Muscle layer of duodenum (tissue), 2 donors: ENCODE data around the gene DLGAP5.

Source experiments
- H3K27ac ChIP-seq: one replicate; pipeline ENCODE4 v1.7.0; 2013; ENCODE audit warnings: mild to moderate bottlenecking, low read length
- H3K27me3 ChIP-seq: one replicate; pipeline ENCODE4 v1.7.0; 2013; ENCODE audit warnings: low read depth, mild to moderate bottlenecking, control low read depth, low read length
- H3K36me3 ChIP-seq, 2 donors: one replicate each; pipeline ENCODE4 v1.7.0; 2013; ENCODE audit warnings: low read length in 2 of 2, control low read depth in 1 of 2, mild to moderate bottlenecking in 1 of 2; ENCODE audit not compliant: insufficient read depth in 2 of 2, control insufficient read depth in 1 of 2
- H3K4me1 ChIP-seq, 2 donors: one replicate each; pipeline ENCODE4 v1.7.0; 2013; ENCODE audit warnings: low read length in 2 of 2, mild to moderate bottlenecking in 2 of 2, control low read depth in 1 of 2, moderate library complexity in 1 of 2; ENCODE audit not compliant: insufficient read depth in 2 of 2, control insufficient read depth in 1 of 2
- H3K4me3 ChIP-seq, 2 donors: one replicate each; pipeline ENCODE4 v1.7.0; 2013; ENCODE audit warnings: low read length in 2 of 2, low read depth in 1 of 2, mild to moderate bottlenecking in 1 of 2
- H3K9me3 ChIP-seq, 2 donors: one replicate each; pipeline ENCODE4 v1.7.0; 2013; ENCODE audit warnings: low read length in 2 of 2, control low read depth in 1 of 2, mild to moderate bottlenecking in 1 of 2; ENCODE audit not compliant: control insufficient read depth in 1 of 2
- donor health status: healthy.

Gene DLGAP5

GRCh38 chr14:55120571-55121495 is 70.6 kb downstream of the DLGAP5 start:
- Histone ChIP-seq H3K27ac (no peak overlapping the region), H3K4me1 (peaks cover 10 to 20% of the 10 kb centered on the region in 2 donors), H3K9me3 (no peaks in the 10 kb centered on the region), H3K4me3 (no peak overlapping the region), H3K27me3 (no peaks in the 10 kb centered on the region), H3K36me3 (no peaks in the 10 kb centered on the region)

GRCh38 chr14:55118761-55119160 is 72.6 kb downstream of the DLGAP5 start:
- Histone ChIP-seq H3K9me3 (no peaks in the 10 kb centered on the region), H3K27ac (peak overlapping the region; percentile 54), H3K4me3 (no peak overlapping the region), H3K4me1 (peaks cover 10 to 16% of the 10 kb centered on the region in 2 donors), H3K36me3 (no peaks in the 10 kb centered on the region), H3K27me3 (no peaks in the 10 kb centered on the region)

- Histone ChIP-seq H3K27ac (peak overlapping the region; percentile 54), H3K9me3 (no peaks in the 10 kb centered on the region), H3K36me3 (no peaks in the 10 kb centered on the region), H3K4me1 (peaks cover 7 to 13% of the 10 kb centered on the region in 2 donors), H3K27me3 (no peaks in the 10 kb centered on the region), H3K4me3 (no peak overlapping the region)
Measured at GRCh38 chr14:55117803-55118441, 73.5 kb downstream of the DLGAP5 start.

GRCh38 chr14:55116246-55117030 is 74.9 kb downstream of the DLGAP5 start:
- H3K36me3 ChIP-seq = no peaks in the 10 kb centered on the region
- H3K27me3 ChIP-seq = no peaks in the 10 kb centered on the region
- H3K9me3 ChIP-seq = no peaks in the 10 kb centered on the region
- H3K27ac ChIP-seq = peak overlapping the region; percentile 24
- peaks cover 0 to 11% of the 10 kb centered on the region in 2 donors for H3K4me1 ChIP-seq
- no peak overlapping the region for H3K4me3 ChIP-seq

GRCh38 chr14:55115861-55116245 is 75.5 kb downstream of the DLGAP5 start:
- H3K36me3 ChIP-seq = no peaks in the 10 kb centered on the region
- H3K9me3 ChIP-seq = no peaks in the 10 kb centered on the region
- peaks cover 0 to 11% of the 10 kb centered on the region in 2 donors for H3K4me1 ChIP-seq
- no peak overlapping the region for H3K4me3 ChIP-seq
- no peaks in the 10 kb centered on the region for H3K27me3 ChIP-seq
- peak overlapping the region; percentile 24 for H3K27ac ChIP-seq

GRCh38 chr14:55115460-55115859 is 75.9 kb downstream of the DLGAP5 start:
- Histone ChIP-seq H3K27ac (no peak overlapping the region), H3K4me3 (no peak overlapping the region), H3K36me3 (no peaks in the 10 kb centered on the region), H3K4me1 (peaks cover 0 to 11% of the 10 kb centered on the region in 2 donors), H3K27me3 (no peaks in the 10 kb centered on the region), H3K9me3 (no peaks in the 10 kb centered on the region)

- no peaks in the 10 kb centered on the region for H3K27me3 ChIP-seq
- no peaks in the 10 kb centered on the region for H3K9me3 ChIP-seq
- H3K27ac ChIP-seq = no peak overlapping the region
- H3K4me3 ChIP-seq = no peak overlapping the region
- H3K4me1 ChIP-seq = peaks cover 0 to 11% of the 10 kb centered on the region in 2 donors
- no peaks in the 10 kb centered on the region for H3K36me3 ChIP-seq
Measured at GRCh38 chr14:55114720-55115119, 76.7 kb downstream of the DLGAP5 start.

DNA sequence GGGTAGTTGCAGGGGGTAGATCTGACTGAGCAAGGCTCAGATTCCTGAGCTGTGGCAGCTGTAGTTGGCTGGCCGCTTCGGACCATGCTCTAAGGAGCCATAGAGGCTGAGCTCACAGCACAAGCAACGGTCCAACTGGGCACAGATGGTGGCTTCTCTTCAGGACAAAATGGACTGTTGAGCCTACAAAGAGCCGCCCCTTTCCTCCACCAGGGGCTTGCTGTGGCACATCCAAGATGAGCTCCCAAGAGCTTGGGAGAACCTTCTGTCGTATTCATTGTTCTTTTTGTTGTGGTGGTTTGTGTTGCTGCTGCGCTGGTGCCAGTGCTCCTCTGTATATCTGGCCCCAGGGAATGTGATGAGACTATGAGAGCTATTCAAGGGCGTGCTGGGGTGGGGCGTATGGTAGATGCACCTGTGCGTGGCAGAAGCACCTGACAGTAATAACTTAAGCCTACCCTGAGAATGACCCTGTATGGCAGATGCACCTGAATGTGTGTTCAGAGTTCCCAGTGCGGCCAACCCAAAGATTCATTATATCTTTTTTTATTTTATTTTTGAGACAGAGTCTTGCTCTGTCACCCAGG is 80.2 kb downstream of the DLGAP5 start:
- Histone ChIP-seq H3K36me3 (peaks cover 0 to 7% of the 10 kb centered on the region in 2 donors), H3K4me1 (peaks cover 4 to 9% of the 10 kb centered on the region in 2 donors), H3K4me3 (no peak overlapping the region), H3K27me3 (no peaks in the 10 kb centered on the region), H3K9me3 (no peaks in the 10 kb centered on the region), H3K27ac (no peak overlapping the region)

DNA sequence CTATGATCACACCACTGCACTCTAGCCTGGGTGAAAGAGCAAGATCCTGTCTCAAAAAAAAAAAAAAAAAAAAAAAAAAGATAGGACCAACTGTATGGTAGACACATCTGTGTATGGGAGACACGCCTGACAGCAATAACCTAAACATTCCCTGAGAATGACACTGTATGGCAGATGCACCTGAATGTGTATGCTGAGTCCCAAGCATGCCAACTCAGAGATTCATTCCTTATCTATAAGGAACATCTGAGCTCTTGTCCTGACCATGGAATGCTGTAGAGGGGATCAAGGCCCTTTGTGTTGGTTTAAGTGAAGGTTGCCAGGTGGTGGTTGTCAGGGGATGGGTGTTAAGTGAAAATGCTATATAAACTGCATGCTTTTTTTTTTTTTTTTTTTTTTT is 81.5 kb downstream of the DLGAP5 start:
- peaks cover 4 to 9% of the 10 kb centered on the region in 2 donors for H3K4me1 ChIP-seq

GRCh38 chr14:55107766-55108554 is 83.4 kb downstream of the DLGAP5 start:
- Histone ChIP-seq H3K27ac (peak overlapping the region; percentile 90), H3K27me3 (no peaks in the 10 kb centered on the region), H3K9me3 (no peaks in the 10 kb centered on the region), H3K36me3 (peaks cover 0 to 7% of the 10 kb centered on the region in 2 donors), H3K4me3 (no peak overlapping the region), H3K4me1 (peaks cover 12 to 16% of the 10 kb centered on the region in 2 donors)

More for the DNA sequence above, 81.5 kb downstream of the DLGAP5 start:
- no peak overlapping the region for H3K4me3 ChIP-seq
- no peaks in the 10 kb centered on the region for H3K27me3 ChIP-seq
- no peaks in the 10 kb centered on the region for H3K9me3 ChIP-seq
- no peak overlapping the region for H3K27ac ChIP-seq
- peaks cover 0 to 7% of the 10 kb centered on the region in 2 donors for H3K36me3 ChIP-seq
